HepG2 (cell line): ENCODE data around the gene SUCLA2. TPM values are rescaled to one million over a fixed set of nuclear protein-coding genes. Genes with fewer than 3 reads are reported as not detected.
A peak's percentile ranks its signal among the peaks of the same experiment; 100 is the strongest.

ENCODE experiments used
- AGO1 ChIP-seq: fragments of 200-400 bp; formaldehyde crosslinking; IDR thresholded peaks from 2 replicates; pipeline ENCODE4 v1.6.1; 2017; ENCODE audit warnings: mild to moderate bottlenecking, low read depth, low read length, moderate library complexity; ENCODE audit not compliant: poor library complexity, severe bottlenecking
- FIP1L1 ChIP-seq: fragments of 200-400 bp; formaldehyde crosslinking; IDR thresholded peaks from 2 replicates; pipeline ENCODE4 v1.6.1; 2018; ENCODE audit warnings: low read depth, mild to moderate bottlenecking, low read length, moderate library complexity, borderline replicate concordance; ENCODE audit not compliant: insufficient read depth
- GMEB2 ChIP-seq: IDR thresholded peaks from 2 replicates; pipeline ENCODE4 v1.6.1; 2016; ENCODE audit warnings: missing biosample characterization, missing genetic modification reagents, low read depth
- GZF1 ChIP-seq: sonication (generic); formaldehyde crosslinking; IDR thresholded peaks from 2 replicates; pipeline ENCODE4 v1.5.1; 2020; ENCODE audit warnings: mild to moderate bottlenecking, missing genetic modification reagents
- KDM5A ChIP-seq: fragments of 200-600 bp; sonication (generic); IDR thresholded peaks from 2 replicates; pipeline ENCODE4 v1.7.0; 2018; ENCODE audit warnings: antibody characterized with exemption, mild to moderate bottlenecking, low read length, borderline replicate concordance
- KDM5B ChIP-seq: sonication (generic); formaldehyde crosslinking; IDR thresholded peaks from 2 replicates; pipeline ENCODE4 v1.4.0; 2020; ENCODE audit warnings: missing genetic modification reagents, mild to moderate bottlenecking, borderline replicate concordance
- LBX2 ChIP-seq: sonication (generic); formaldehyde crosslinking; IDR thresholded peaks from 2 replicates; pipeline ENCODE4 v1.5.0; 2020; ENCODE audit warnings: missing genetic modification reagents, mild to moderate bottlenecking, borderline replicate concordance
- PRPF4 ChIP-seq: fragments of 200-400 bp; formaldehyde crosslinking; IDR thresholded peaks from 2 replicates; pipeline ENCODE4 v1.6.1; 2016; ENCODE audit warnings: low read length, low read depth; ENCODE audit not compliant: poor library complexity, severe bottlenecking
- RCOR2 ChIP-seq: IDR thresholded peaks from 2 replicates; pipeline ENCODE4 v1.6.1; 2016; ENCODE audit warnings: missing biosample characterization, missing genetic modification reagents
- SRSF4 ChIP-seq: fragments of 200-400 bp; formaldehyde crosslinking; IDR thresholded peaks from one replicate; pipeline ENCODE4 v1.6.1; 2018; ENCODE audit warnings: mild to moderate bottlenecking, low read depth, low read length, moderate library complexity; ENCODE audit not compliant: poor library complexity, severe bottlenecking
- SYNCRIP ChIP-seq: fragments of 200-400 bp; formaldehyde crosslinking; IDR thresholded peaks from 2 replicates; pipeline ENCODE4 v1.6.1; 2018; ENCODE audit warnings: mild to moderate bottlenecking, low read depth, low read length; ENCODE audit not compliant: insufficient read depth
- TAF1 ChIP-seq: sonication (generic); formaldehyde crosslinking; IDR thresholded peaks from 2 replicates; pipeline ENCODE4 v1.4.0; 2020; ENCODE audit warnings: missing genetic modification reagents
- TFAP4 ChIP-seq: sonication (generic); IDR thresholded peaks from 2 replicates; pipeline ENCODE4 v1.6.1; 2016; ENCODE audit warnings: low read depth, borderline replicate concordance
- ZBTB26 ChIP-seq: IDR thresholded peaks from 2 replicates; pipeline ENCODE4 v1.6.1; 2016; ENCODE audit warnings: missing compliant biosample characterization, missing genetic modification reagents, borderline replicate concordance
- ZBTB34 ChIP-seq: sonication (generic); formaldehyde crosslinking; IDR thresholded peaks from 2 replicates; pipeline ENCODE4 v1.8.0; 2022; ENCODE audit warnings: mild to moderate bottlenecking, missing genetic modification reagents
- ZNF17 ChIP-seq: sonication (generic); formaldehyde crosslinking; IDR thresholded peaks from 2 replicates; pipeline ENCODE4 v1.5.0; 2020; ENCODE audit warnings: mild to moderate bottlenecking, missing genetic modification reagents
- ZNF235 ChIP-seq: sonication (generic); formaldehyde crosslinking; IDR thresholded peaks from 2 replicates; pipeline ENCODE4 v1.8.1; 2023; ENCODE audit warnings: mild to moderate bottlenecking, missing genetic modification reagents, borderline replicate concordance
- ZNF34 ChIP-seq: sonication (generic); formaldehyde crosslinking; IDR thresholded peaks from 2 replicates; pipeline ENCODE4 v1.4.0; 2020; ENCODE audit warnings: mild to moderate bottlenecking, missing genetic modification reagents, borderline replicate concordance
- ZNF441 ChIP-seq: sonication (generic); formaldehyde crosslinking; IDR thresholded peaks from 2 replicates; pipeline ENCODE4 v1.7.0; 2021; ENCODE audit warnings: missing genetic modification reagents, borderline replicate concordance
- ZNF546 ChIP-seq: sonication (generic); formaldehyde crosslinking; conservative IDR thresholded peaks from 2 replicates; pipeline ENCODE4 v1.8.1; 2023; ENCODE audit warnings: mild to moderate bottlenecking, missing genetic modification reagents
- ZNF569 ChIP-seq: sonication (generic); formaldehyde crosslinking; IDR thresholded peaks from 2 replicates; pipeline ENCODE4 v1.5.0; 2020; ENCODE audit warnings: mild to moderate bottlenecking, missing genetic modification reagents, moderate library complexity, borderline replicate concordance
- ZNF619 ChIP-seq: sonication (generic); formaldehyde crosslinking; IDR thresholded peaks from 2 replicates; pipeline ENCODE4 v1.4.0; 2020; ENCODE audit warnings: mild to moderate bottlenecking, missing genetic modification reagents
- ZSCAN31 ChIP-seq: sonication (generic); formaldehyde crosslinking; IDR thresholded peaks from 2 replicates; pipeline ENCODE4 v1.5.0; 2020; ENCODE audit warnings: low read depth, mild to moderate bottlenecking, missing genetic modification reagents
- polyA plus RNA-seq, 8 experiments: library from polyadenylated mRNA; depleted of rRNA in 3 of 8; stranded (reverse) in 7 of 8; unstranded in 1 of 8; fragments of >200 nt; fragmentation: Illumina TruSeq in 4 of 8; extraction: Trizol in 4 of 8; gene quantifications; 2 replicates each; pipeline versions ENCODE4 v1.2.1 to v1.2.3, GENCODE V29; 2011 to 2016; ENCODE audit warnings: low read depth in 4 of 8, missing spikeins in 1 of 8, mixed read lengths in 1 of 8; ENCODE audit not compliant: insufficient read depth in 1 of 8
- total RNA-seq, 5 experiments: library from RNA; depleted of rRNA; stranded (reverse); fragments of >200 nt; fragmentation: Illumina TruSeq; extraction: Trizol; gene quantifications; 2 replicates each; pipeline ENCODE4 v1.2.3, GENCODE V29; 2016; ENCODE audit warnings: low read depth in 1 of 5

The SUCLA2 gene
- total and polyA plus RNA-seq, 2 of the 13 experiments (the other 11 are each of a cell fraction or from before 2014, with no cell fraction given): 28.4 to 77.1 TPM

- no peak for TF ChIP-seq PRPF4
- TF ChIP-seq TAF1 (CRISPR knock-in tag): peak; percentile 95
- TF ChIP-seq FIP1L1: no peak
- peak; percentile 96 for TF ChIP-seq GMEB2 (CRISPR knock-in tag)
- TF ChIP-seq KDM5B (CRISPR knock-in tag): peak; percentile 93
- TF ChIP-seq ZBTB26: peak; percentile 47; the same call in 1 of the 2 replicates
- no peak for TF ChIP-seq ZNF235 (CRISPR knock-in tag)
- peak; percentile 94; the same call in 1 of the 2 replicates for TF ChIP-seq ZNF34 (CRISPR knock-in tag)
- TF ChIP-seq GZF1: peak; percentile 39
- TF ChIP-seq ZNF441: peak; percentile 85
- TF ChIP-seq ZNF17 (CRISPR knock-in tag): no peak
- no peak; the same call in 1 of the 2 replicates for TF ChIP-seq ZNF619 (CRISPR knock-in tag)
- TF ChIP-seq KDM5A: peak; percentile 66; the same call in 1 of the 2 replicates
- TF ChIP-seq LBX2 (CRISPR knock-in tag): no peak
- TF ChIP-seq ZBTB34 (CRISPR knock-in tag): no peak
- peak; percentile 63 for TF ChIP-seq AGO1
- TF ChIP-seq ZSCAN31 (CRISPR knock-in tag): peak; percentile 96
- TF ChIP-seq ZNF546 (CRISPR knock-in tag): peak; percentile 94
- TF ChIP-seq SRSF4: no peak
- peak; percentile 98 for TF ChIP-seq TFAP4
- TF ChIP-seq RCOR2 (CRISPR knock-in tag): no peak
- no peak for TF ChIP-seq SYNCRIP
- TF ChIP-seq ZNF569 (CRISPR knock-in tag): peak; percentile 84; the same call in 1 of the 2 replicates
These were observed 36.5 kb upstream of the SUCLA2 start, which contains the start of gene NUDT15 (continued) for GRCh38 chr13:48037346-48038173.
